Naive thymus-derived CD4-positive, alpha-beta T cell (primary cell): ENCODE results near the gene ARRDC4. TPM values are rescaled to one million over a fixed set of nuclear protein-coding genes. Genes with fewer than 3 reads are reported as not detected.

ENCODE experiments used
- ATAC-seq: fragments of 150-1000 bp; cut with Tn5 transposase; 2 replicates; pipeline ENCODE4 v1.10.0; 2021; ENCODE audit warnings: mild to moderate bottlenecking, moderate library complexity
- CTCF ChIA-PET: fragments of 350-600 bp; sonication (Branson Sonifier 250); formaldehyde crosslinking; loops from one replicate; lab custom pipeline; 2021; ENCODE audit warnings: antibody characterized with exemption; lab: Charles Lee
- POLR2A ChIA-PET: fragments of 350-600 bp; sonication (Branson Sonifier 250); formaldehyde crosslinking; loops from one replicate; lab custom pipeline; 2021; ENCODE audit warnings: antibody characterized with exemption, inconsistent platforms; lab: Charles Lee
- DNase-seq, 9 donors: peaks; one replicate each; pipeline versions ENCODE4 v3.0.0 to v3.0.0-alpha.2; 2020 to 2022; ENCODE audit warnings: mixed read lengths in 1 of 9
- H3K27ac ChIP-seq: one replicate; pipeline ENCODE4 v1.7.0; 2013; ENCODE audit warnings: mild to moderate bottlenecking, low read depth, low read length, moderate library complexity
- H3K27me3 ChIP-seq, 2 donors: one replicate each; pipeline ENCODE4 v1.7.0; 2013; ENCODE audit warnings: low read length in 2 of 2, mild to moderate bottlenecking in 2 of 2, moderate library complexity in 2 of 2; ENCODE audit not compliant: control insufficient read depth in 2 of 2, insufficient read depth in 2 of 2
- H3K36me3 ChIP-seq, 3 experiments: 1 replicate in 2 of 3; 2 replicates in 1 of 3; pipeline ENCODE4 v1.7.0; 2013; ENCODE audit warnings: low read length in 3 of 3, mild to moderate bottlenecking in 3 of 3, moderate library complexity in 1 of 3; ENCODE audit not compliant: insufficient read depth in 3 of 3, control insufficient read depth in 2 of 3
- H3K4me1 ChIP-seq, 2 donors: one replicate each; pipeline ENCODE4 v1.7.0; 2013; ENCODE audit warnings: low read length in 2 of 2, mild to moderate bottlenecking in 2 of 2, moderate library complexity in 1 of 2; ENCODE audit not compliant: control insufficient read depth in 2 of 2, insufficient read depth in 2 of 2
- H3K4me3 ChIP-seq: 2 replicates; pipeline ENCODE4 v1.7.0; 2013; ENCODE audit warnings: mild to moderate bottlenecking, low read length
- H3K9me3 ChIP-seq, 3 experiments: 1 replicate in 2 of 3; 2 replicates in 1 of 3; pipeline ENCODE4 v1.7.0; 2013; ENCODE audit warnings: low read length in 3 of 3; ENCODE audit not compliant: control insufficient read depth in 2 of 3
- H3K27ac Mint-ChIP-seq, 9 donors: one replicate each; pipeline ENCODE4 v1.8.0; 2020 to 2022; ENCODE audit warnings: mixed read lengths in 9 of 9, mild to moderate bottlenecking in 8 of 9, moderate library complexity in 5 of 9, inconsistent platforms in 2 of 9
- H3K27me3 Mint-ChIP-seq, 5 donors: one replicate each; pipeline ENCODE4 v1.8.0; 2021 to 2022; ENCODE audit warnings: mixed read lengths in 5 of 5, mild to moderate bottlenecking in 1 of 5
- H3K36me3 Mint-ChIP-seq, 5 donors: one replicate each; pipeline ENCODE4 v1.8.0; 2020 to 2022; ENCODE audit warnings: mixed read lengths in 5 of 5, mild to moderate bottlenecking in 3 of 5, inconsistent platforms in 1 of 5
- H3K4me1 Mint-ChIP-seq, 7 donors: one replicate each; pipeline ENCODE4 v1.8.0; 2020 to 2022; ENCODE audit warnings: mixed read lengths in 7 of 7, mild to moderate bottlenecking in 3 of 7, inconsistent platforms in 1 of 7
- H3K4me3 Mint-ChIP-seq, 10 donors: one replicate each; pipeline ENCODE4 v1.8.0; 2020 to 2022; ENCODE audit warnings: mild to moderate bottlenecking in 10 of 10, mixed read lengths in 10 of 10, moderate library complexity in 6 of 10, inconsistent platforms in 2 of 10
- H3K9me3 Mint-ChIP-seq, 11 donors: one replicate each; pipeline ENCODE4 v1.8.0; 2020 to 2022; ENCODE audit warnings: mixed read lengths in 11 of 11, mild to moderate bottlenecking in 4 of 11, inconsistent platforms in 1 of 11, moderate library complexity in 1 of 11
- intact Hi-C, 2 donors: fragments of 100-400 bp; cut with micrococcal nuclease; formaldehyde crosslinking; loops; one replicate each; pipeline ENCODE4 v1.15.1; 2023
- polyA plus RNA-seq, 2 donors: library from polyadenylated mRNA; unstranded; fragments of 300-500 nt; fragmentation: Illumina TruSeq; gene quantifications; one replicate each; pipeline ENCODE4 v1.2.3, GENCODE V29; 2021
- total RNA-seq, 6 experiments: library from RNA in 5 of 6; stranded (reverse) in 5 of 6; gene quantifications; 1 replicate in 5 of 6; 2 replicates in 1 of 6; pipeline ENCODE4 v1.2.3 and lab custom pipeline; 2021 to 2026

ARRDC4 gene, protein sequence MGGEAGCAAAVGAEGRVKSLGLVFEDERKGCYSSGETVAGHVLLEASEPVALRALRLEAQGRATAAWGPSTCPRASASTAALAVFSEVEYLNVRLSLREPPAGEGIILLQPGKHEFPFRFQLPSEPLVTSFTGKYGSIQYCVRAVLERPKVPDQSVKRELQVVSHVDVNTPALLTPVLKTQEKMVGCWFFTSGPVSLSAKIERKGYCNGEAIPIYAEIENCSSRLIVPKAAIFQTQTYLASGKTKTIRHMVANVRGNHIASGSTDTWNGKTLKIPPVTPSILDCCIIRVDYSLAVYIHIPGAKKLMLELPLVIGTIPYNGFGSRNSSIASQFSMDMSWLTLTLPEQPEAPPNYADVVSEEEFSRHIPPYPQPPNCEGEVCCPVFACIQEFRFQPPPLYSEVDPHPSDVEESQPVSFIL
- total RNA-seq (1 to 10 TPM in 3 of 5 experiments, under 1 TPM in 2; 0.59 to 6.8 (median 1.1) TPM), polyA plus RNA-seq (under 1 TPM; 0.83 to 0.90 TPM), total RNA-seq (lab: John Stamatoyannopoulos, UW) (18.3 reads per million, percentile 48 among the genes with 10 or more reads in this experiment)

DNA sequence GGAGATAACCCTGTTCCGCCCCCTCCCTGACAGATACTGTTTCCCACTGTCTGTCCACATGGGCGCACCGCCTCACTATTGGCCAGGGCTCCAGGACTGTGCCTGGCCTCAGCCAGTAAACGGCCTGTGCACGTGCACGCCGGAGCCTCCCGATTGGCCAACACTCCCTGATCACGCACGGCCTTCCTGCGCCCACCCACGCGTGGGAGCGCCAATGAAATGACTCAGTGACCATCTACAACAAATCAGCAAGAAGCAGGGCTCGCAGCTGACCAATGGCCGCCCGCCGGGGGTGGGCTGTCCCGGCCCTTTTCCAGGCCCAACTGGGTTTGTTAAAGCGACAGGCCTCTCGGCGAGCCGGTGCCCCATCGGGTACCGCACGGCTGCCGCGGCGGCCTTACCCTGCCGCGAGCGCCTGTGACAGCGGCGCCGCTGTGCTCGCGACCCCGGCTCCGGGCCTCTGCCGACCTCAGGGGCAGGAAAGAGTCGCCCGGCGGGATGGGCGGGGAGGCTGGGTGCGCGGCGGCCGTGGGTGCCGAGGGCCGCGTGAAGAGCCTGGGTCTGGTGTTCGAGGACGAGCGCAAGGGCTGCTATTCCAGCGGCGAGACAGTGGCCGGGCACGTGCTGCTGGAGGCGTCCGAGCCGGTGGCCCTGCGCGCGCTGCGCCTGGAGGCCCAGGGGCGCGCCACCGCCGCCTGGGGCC, at the start of gene ARRDC4:
Gene ARRDC4, plus strand, starts transcription at position 340 of the 703 bp plus-strand sequence. Its CDS starts 159 bp downstream, at position 499.
- peaks cover 0 to 5% (median 0%) of the 10 kb centered on the region in 5 donors for H3K36me3 Mint-ChIP-seq
- no peaks in the 10 kb centered on the region for H3K36me3 ChIP-seq

DNA sequence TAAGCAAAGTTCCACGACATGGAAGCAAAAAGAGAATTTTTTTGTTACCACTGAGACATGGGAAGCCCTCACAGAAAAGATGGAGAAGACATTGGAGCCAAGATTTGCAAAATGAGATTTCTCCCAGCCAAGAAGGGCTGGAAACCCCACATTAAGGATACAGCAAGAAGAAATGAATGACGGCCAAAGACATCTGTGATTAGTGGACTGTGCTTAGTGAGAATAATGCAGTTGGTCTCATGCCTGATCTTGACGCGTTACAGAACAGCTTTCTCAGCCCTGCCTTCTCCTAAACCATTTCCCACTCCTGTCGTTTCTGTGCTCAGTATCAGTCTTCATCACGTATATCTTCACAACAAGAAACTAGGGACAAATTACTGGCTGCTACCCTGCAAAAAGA, 45.8 kb upstream of the ARRDC4 start:
- H3K4me3 ChIP-seq: no peak overlapping the region
- Mint-ChIP-seq H3K4me3 (no peak overlapping the region), H3K4me1 (no peaks in the 10 kb centered on the region), H3K27ac (no peak overlapping the region), H3K27me3 (peaks cover 0 to 28% (median 20%) of the 10 kb centered on the region in 5 donors), H3K36me3 (no peaks in the 10 kb centered on the region), H3K9me3 (no peaks in the 10 kb centered on the region)
- peaks cover 0 to 3% of the 10 kb centered on the region in 2 donors for H3K27me3 ChIP-seq
- H3K36me3 ChIP-seq: no peaks in the 10 kb centered on the region
- H3K9me3 ChIP-seq: no peaks in the 10 kb centered on the region
- CTCF ChIA-PET: no interaction called here
- intact Hi-C loops: loop anchor here in 1 of 2 donors (5.0 kb wide), 1 partner anchor 383 kb away; no protein-coding TSS in a partner anchor
- POLR2A ChIA-PET: no interaction called here
- ATAC-seq (no peak), DNase-seq (no peak)
- no peaks in the 10 kb centered on the region for H3K4me1 ChIP-seq
- no peak overlapping the region for H3K27ac ChIP-seq

More for the DNA sequence above, at the start of gene ARRDC4:
- Mint-ChIP-seq H3K27ac (peak within 1 kb of the TSS; percentile 71 to 98 (median 88)), H3K9me3 (peaks cover 0 to 4% (median 0%) of the 10 kb centered on the region in 11 donors), H3K27me3 (peaks cover 0 to 40% (median 0%) of the 10 kb centered on the region in 5 donors), H3K4me3 (peak within 1 kb of the TSS; percentile 78 to 93 (median 86)), H3K4me1 (peaks cover 14 to 41% (median 21%) of the 10 kb centered on the region in 7 donors)
- H3K9me3 ChIP-seq: no peaks in the 10 kb centered on the region
- no peaks in the 10 kb centered on the region for H3K27me3 ChIP-seq
- CTCF ChIA-PET: no interaction called here
- ATAC-seq (peak; percentile 97), DNase-seq (peak; percentile 85 to 100 (median 100))
- peaks cover 0 to 13% of the 10 kb centered on the region in 2 donors for H3K4me1 ChIP-seq
- H3K27ac ChIP-seq: peak within 1 kb of the TSS; percentile 79
- intact Hi-C loops: loop anchor here (1.0 to 10.0 kb wide), 5 partner anchors 200 to 1964 kb away; partner anchors contain the start of genes IGF1R (in 1 of the 2) and LRRC28 (in 1 of the 2)
- H3K4me3 ChIP-seq: peak within 1 kb of the TSS; percentile 45
- POLR2A ChIA-PET: no interaction called here

DNA sequence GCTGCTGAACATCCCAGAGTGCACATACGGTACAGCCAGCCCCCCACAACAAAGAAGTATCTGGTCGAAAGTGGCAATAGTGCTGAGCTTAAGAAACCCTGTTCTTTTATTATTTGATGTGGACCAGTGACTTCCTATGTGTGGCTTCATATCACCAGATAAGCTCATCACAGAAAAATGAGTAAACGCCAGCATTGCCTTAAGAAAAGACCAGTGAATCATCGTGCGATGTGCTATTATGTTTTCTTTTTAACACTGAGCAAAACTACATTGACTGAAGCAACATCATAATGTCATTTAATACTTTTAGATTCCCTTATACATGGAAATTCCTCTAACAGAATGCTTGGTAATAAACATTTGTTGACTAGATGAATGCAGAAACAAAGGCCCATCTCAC, 45.2 kb upstream of the ARRDC4 start:
- H3K9me3 Mint-ChIP-seq: no peaks in the 10 kb centered on the region
- ChIA-PET CTCF (no interaction called here), POLR2A (no interaction called here)
- no peak overlapping the region for H3K27ac Mint-ChIP-seq
- peaks cover 0 to 29% (median 22%) of the 10 kb centered on the region in 5 donors for H3K27me3 Mint-ChIP-seq
- H3K4me3 Mint-ChIP-seq: no peak overlapping the region
- no peak for ATAC-seq
- Histone ChIP-seq H3K4me1 (no peaks in the 10 kb centered on the region), H3K27me3 (peaks cover 0 to 3% of the 10 kb centered on the region in 2 donors), H3K36me3 (no peaks in the 10 kb centered on the region), H3K27ac (no peak overlapping the region), H3K4me3 (no peak overlapping the region), H3K9me3 (no peaks in the 10 kb centered on the region)
- no peak for DNase-seq
- intact Hi-C loops: no loop called here
- H3K36me3 Mint-ChIP-seq: no peaks in the 10 kb centered on the region
- no peaks in the 10 kb centered on the region for H3K4me1 Mint-ChIP-seq

DNA sequence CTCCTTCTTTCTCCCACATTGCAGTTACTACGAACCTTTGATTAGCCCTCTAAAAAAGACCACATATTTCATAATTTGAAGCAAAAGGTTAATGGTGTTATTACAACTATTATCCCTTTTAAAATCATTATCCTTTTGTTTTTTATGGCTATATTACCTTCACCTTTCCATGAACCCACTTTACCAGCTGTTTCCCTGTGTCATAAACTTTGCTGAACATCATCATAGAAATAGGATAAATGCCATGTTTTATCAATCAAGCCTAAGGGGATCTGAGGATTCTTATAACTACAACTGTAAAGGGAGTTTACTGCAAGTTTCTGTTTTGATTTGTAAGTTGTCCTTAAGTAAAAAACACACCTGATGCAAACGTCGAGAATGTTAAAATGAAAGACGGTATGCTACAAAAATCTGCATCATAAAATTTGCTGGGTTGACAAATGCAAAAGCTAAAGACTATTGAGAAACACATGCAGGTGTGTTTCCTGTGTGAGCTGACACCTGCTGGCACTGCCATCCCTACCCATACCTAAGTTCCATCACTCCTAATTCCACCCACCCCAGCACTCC, 39.1 kb upstream of the ARRDC4 start:
- intact Hi-C loops: no loop called here
- POLR2A ChIA-PET: no interaction called here

GRCh38 chr15:97929456-97930229, 30.9 kb upstream of the ARRDC4 start:
- Mint-ChIP-seq H3K4me3 (no peak overlapping the region), H3K9me3 (peaks cover 0 to 36% (median 11%) of the 10 kb centered on the region in 11 donors), H3K4me1 (no peaks in the 10 kb centered on the region), H3K27ac (no peak overlapping the region), H3K27me3 (peaks cover 3 to 19% (median 10%) of the 10 kb centered on the region in 5 donors), H3K36me3 (peaks cover 0 to 12% (median 6%) of the 10 kb centered on the region in 5 donors)
- ATAC-seq (no peak), DNase-seq (no peak)
- no peak overlapping the region for H3K4me3 ChIP-seq
- H3K4me1 ChIP-seq: no peaks in the 10 kb centered on the region
- intact Hi-C loops: no loop called here
- CTCF ChIA-PET: no interaction called here
- POLR2A ChIA-PET: no interaction called here
- H3K9me3 ChIP-seq: peaks cover 0 to 5% (median 0%) of the 10 kb centered on the region in 3 experiments
- H3K36me3 ChIP-seq: no peaks in the 10 kb centered on the region
- no peaks in the 10 kb centered on the region for H3K27me3 ChIP-seq
- no peak overlapping the region for H3K27ac ChIP-seq

More for the DNA sequence above, 39.1 kb upstream of the ARRDC4 start:
- Histone ChIP-seq H3K4me3 (no peak overlapping the region), H3K36me3 (no peaks in the 10 kb centered on the region), H3K9me3 (peaks cover 0 to 5% (median 0%) of the 10 kb centered on the region in 3 experiments), H3K27ac (no peak overlapping the region), H3K4me1 (no peaks in the 10 kb centered on the region), H3K27me3 (no peaks in the 10 kb centered on the region)
- peaks cover 0 to 26% (median 4%) of the 10 kb centered on the region in 5 donors for H3K27me3 Mint-ChIP-seq
- ATAC-seq (no peak), DNase-seq (no peak)
- H3K36me3 Mint-ChIP-seq: peaks cover 0 to 9% (median 0%) of the 10 kb centered on the region in 5 donors
- H3K27ac Mint-ChIP-seq: no peak overlapping the region
- CTCF ChIA-PET: no interaction called here
- H3K4me3 Mint-ChIP-seq: no peak overlapping the region
- no peaks in the 10 kb centered on the region for H3K4me1 Mint-ChIP-seq
- H3K9me3 Mint-ChIP-seq: peaks cover 0 to 31% (median 12%) of the 10 kb centered on the region in 11 donors

GRCh38 chr15:97930230-97930629, 30.3 kb upstream of the ARRDC4 start:
- no peak overlapping the region for H3K4me3 Mint-ChIP-seq
- no peaks in the 10 kb centered on the region for H3K4me1 Mint-ChIP-seq
- peaks cover 3 to 19% (median 10%) of the 10 kb centered on the region in 5 donors for H3K27me3 Mint-ChIP-seq
- H3K4me1 ChIP-seq: no peaks in the 10 kb centered on the region
- no peaks in the 10 kb centered on the region for H3K27me3 ChIP-seq
- no peak for ATAC-seq
- no peak overlapping the region for H3K27ac ChIP-seq
- H3K9me3 Mint-ChIP-seq: peaks cover 1 to 37% (median 11%) of the 10 kb centered on the region in 11 donors
- ChIA-PET POLR2A (no interaction called here), CTCF (no interaction called here)
- H3K9me3 ChIP-seq: peaks cover 0 to 5% (median 0%) of the 10 kb centered on the region in 3 experiments
- no peak overlapping the region for H3K27ac Mint-ChIP-seq
- no peaks in the 10 kb centered on the region for H3K36me3 ChIP-seq
- intact Hi-C loops: no loop called here
- DNase-seq: no peak
- H3K4me3 ChIP-seq: no peak overlapping the region
- peaks cover 0 to 14% (median 6%) of the 10 kb centered on the region in 5 donors for H3K36me3 Mint-ChIP-seq
